Skeletal muscle satellite cell (primary cell): ENCODE results near the gene FIGLA.
"Not testable (repeated sequence)": the region's sequence is repeated elsewhere in the genome, so short reads cannot be mapped to it uniquely, and the experiment has no call there.

Experiments
- H3K27me3 ChIP-seq: 2 replicates; pipeline ENCODE4 v1.7.0; 2013; ENCODE audit warnings: low read length; ENCODE audit not compliant: control insufficient read depth, insufficient read depth
- H3K36me3 ChIP-seq: 2 replicates; pipeline ENCODE4 v1.7.0; 2013; ENCODE audit warnings: mild to moderate bottlenecking, control low read depth, low read length; ENCODE audit not compliant: insufficient read depth
- H3K4me1 ChIP-seq: 2 replicates; pipeline ENCODE4 v1.7.0; 2013; ENCODE audit warnings: low read length; ENCODE audit not compliant: control insufficient read depth, insufficient read depth
- H3K4me2 ChIP-seq: 2 replicates; pipeline ENCODE4 v1.7.0; 2013; ENCODE audit warnings: mild to moderate bottlenecking, low read length
- H3K4me3 ChIP-seq: 2 replicates; pipeline ENCODE4 v1.7.0; 2013; ENCODE audit warnings: low read length
- H3K9ac ChIP-seq: 2 replicates; pipeline ENCODE4 v1.7.0; 2013; ENCODE audit warnings: mild to moderate bottlenecking, low read depth, low read length, moderate library complexity
- H3K9me3 ChIP-seq: replicated peaks from 2 replicates; pipeline ENCODE4 v1.7.0; 2013; ENCODE audit warnings: mild to moderate bottlenecking, control low read depth, low read length

The FIGLA gene

DNA sequence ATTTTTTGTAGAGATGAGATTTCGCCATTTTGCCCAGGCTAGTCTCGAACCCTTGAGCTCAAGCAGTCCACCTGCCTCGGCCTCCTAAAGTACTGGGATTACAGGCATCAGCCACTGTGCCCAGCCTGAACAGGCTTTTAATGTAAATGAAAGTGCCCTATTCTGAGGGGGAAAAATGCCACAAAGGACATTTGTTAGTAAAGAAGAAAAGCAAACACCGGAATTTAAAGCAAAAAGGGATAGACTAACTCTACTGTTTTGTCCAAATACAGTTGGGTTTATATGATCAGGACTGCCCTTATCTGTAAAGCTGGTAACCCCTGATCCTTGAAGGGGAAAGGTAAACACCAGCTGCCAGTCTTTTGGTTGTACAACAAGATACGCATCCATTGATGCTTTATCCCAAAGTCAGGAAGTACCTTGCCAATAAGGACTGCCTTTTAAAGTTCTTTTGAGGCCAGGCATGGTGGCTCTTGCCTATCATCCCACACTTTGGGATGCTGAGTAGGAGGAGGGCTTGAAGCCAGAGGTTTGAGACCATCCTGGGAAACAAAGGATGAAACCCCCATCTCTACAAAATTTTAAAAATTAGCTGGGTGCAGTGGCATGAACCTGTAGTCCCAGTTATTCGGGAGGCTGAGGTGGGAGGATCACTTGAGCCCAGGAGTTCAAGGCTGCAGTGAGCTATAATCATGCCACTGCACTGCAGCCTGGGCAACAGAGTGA, 16.8 kb upstream of the FIGLA start:
- no peaks in the 10 kb centered on the region for H3K9me3 ChIP-seq
- H3K9ac ChIP-seq: no peak overlapping the region
- peaks cover 25% of the 10 kb centered on the region for H3K27me3 ChIP-seq
- H3K4me1 ChIP-seq: no peaks in the 10 kb centered on the region
- no peaks in the 10 kb centered on the region for H3K36me3 ChIP-seq
- H3K4me2 ChIP-seq: no peak overlapping the region
- H3K4me3 ChIP-seq: no peak overlapping the region

GRCh38 chr2:70806620-70807019, 16.2 kb upstream of the FIGLA start:
- Histone ChIP-seq H3K4me1 (no peaks in the 10 kb centered on the region), H3K4me3 (no peak overlapping the region), H3K9ac (no peak overlapping the region), H3K27me3 (peaks cover 28% of the 10 kb centered on the region), H3K9me3 (no peaks in the 10 kb centered on the region), H3K4me2 (no peak overlapping the region), H3K36me3 (no peaks in the 10 kb centered on the region)

DNA sequence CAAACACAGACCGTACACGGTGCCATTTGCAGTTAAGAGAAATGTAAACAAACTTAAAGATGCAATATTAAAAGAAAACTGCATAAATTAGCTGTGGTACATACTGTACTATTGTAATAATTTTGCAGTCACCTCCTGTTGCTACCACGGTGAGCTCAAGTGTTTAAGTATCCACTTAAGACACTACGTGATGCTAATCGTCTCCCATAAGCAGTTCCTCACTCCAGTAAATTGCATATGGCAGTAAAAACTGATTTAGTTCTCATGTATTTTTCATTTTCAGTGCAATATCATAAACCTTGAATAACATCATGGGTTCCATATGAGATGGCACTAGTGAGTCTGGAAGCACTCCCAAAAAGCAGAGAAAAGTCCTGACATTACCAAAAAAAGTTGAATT, 15.6 kb upstream of the FIGLA start:
- Histone ChIP-seq H3K4me2 (no peak overlapping the region), H3K4me1 (no peaks in the 10 kb centered on the region), H3K9me3 (no peaks in the 10 kb centered on the region), H3K9ac (no peak overlapping the region), H3K36me3 (no peaks in the 10 kb centered on the region), H3K4me3 (no peak overlapping the region), H3K27me3 (peaks cover 27% of the 10 kb centered on the region)

GRCh38 chr2:70801607-70802263, 11.3 kb upstream of the FIGLA start:
- H3K4me1 ChIP-seq: no peaks in the 10 kb centered on the region
- peaks cover 16% of the 10 kb centered on the region for H3K27me3 ChIP-seq
- H3K36me3 ChIP-seq: no peaks in the 10 kb centered on the region
- H3K9me3 ChIP-seq: no peaks in the 10 kb centered on the region
- H3K4me3 ChIP-seq: no peak overlapping the region
- H3K4me2 ChIP-seq: no peak overlapping the region
- H3K9ac ChIP-seq: no peak overlapping the region

DNA sequence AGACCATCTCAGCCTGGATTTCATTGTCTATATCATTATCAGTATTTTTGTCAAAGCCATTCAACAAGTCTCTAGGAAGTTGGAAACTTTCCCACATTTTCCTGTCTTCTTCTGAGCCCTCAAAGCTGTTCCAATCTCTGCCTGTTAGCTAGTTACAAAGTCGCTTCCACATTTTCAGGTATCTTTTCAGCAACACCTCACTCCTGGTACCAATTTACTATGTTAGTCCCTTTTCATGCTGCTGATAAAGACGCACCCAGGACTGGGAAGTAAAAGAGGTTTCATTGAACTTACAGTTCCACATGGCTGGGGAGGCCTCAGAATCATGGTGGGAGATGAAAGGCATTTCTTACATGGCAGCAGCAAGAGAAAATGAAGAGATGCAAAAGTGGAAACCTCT, 9.3 kb upstream of the FIGLA start:
- Histone ChIP-seq H3K9me3 (no peaks in the 10 kb centered on the region), H3K4me3 (no peak overlapping the region), H3K9ac (no peak overlapping the region), H3K4me1 (no peaks in the 10 kb centered on the region), H3K27me3 (peaks cover 16% of the 10 kb centered on the region), H3K36me3 (no peaks in the 10 kb centered on the region), H3K4me2 (no peak overlapping the region)

- peaks cover 19% of the 10 kb centered on the region for H3K27me3 ChIP-seq
- not testable (repeated sequence) for H3K36me3 ChIP-seq, H3K9me3 ChIP-seq, H3K4me3 ChIP-seq, H3K9ac ChIP-seq, H3K4me1 ChIP-seq, H3K4me2 ChIP-seq
These were observed 7.6 kb upstream of the FIGLA start for GRCh38 chr2:70797996-70798395.

DNA sequence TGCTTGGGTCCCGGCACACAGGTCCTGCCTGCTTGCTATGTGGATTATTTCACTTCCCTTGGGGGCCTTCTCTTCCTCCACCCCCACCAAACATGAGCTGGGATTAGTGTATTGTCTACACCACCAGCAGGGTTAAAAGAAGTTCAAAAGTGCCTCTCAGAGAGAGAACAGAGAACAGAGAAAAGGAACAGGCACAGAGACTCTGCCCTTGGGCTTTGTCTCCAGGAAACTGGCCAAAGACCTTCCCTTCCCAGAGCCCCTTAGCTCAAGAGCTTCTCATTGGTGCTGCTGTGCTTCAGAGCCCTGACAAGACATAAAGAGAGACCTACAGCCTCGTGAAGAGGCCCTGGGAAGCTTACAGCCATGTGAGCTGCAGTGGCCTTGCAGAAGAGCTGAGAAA, 7.1 kb upstream of the FIGLA start:
- Histone ChIP-seq H3K4me3 (no peak overlapping the region), H3K9ac (no peak overlapping the region), H3K27me3 (peaks cover 19% of the 10 kb centered on the region), H3K9me3 (no peaks in the 10 kb centered on the region), H3K36me3 (no peaks in the 10 kb centered on the region), H3K4me2 (no peak overlapping the region), H3K4me1 (no peaks in the 10 kb centered on the region)

DNA sequence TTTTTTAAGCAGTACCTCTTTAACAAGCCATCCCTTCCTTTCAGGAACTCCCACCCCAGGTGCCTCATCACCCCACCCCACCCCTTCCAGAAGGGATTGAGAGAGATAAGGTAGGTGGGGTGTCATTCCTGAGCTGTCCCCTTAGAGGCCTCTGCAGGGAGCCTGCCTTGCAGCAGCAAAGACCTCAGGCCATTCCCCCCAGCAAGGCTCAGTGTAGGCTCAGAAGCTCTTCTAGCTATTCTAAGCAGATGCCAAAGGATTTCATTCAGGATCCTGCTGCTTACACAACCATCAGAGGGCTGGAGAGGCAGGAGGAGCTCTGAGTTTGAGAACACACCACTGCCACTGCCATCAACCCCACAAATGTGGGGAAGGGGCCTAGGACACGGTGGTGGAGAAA, 5.8 kb upstream of the FIGLA start:
- Histone ChIP-seq H3K9me3 (no peaks in the 10 kb centered on the region), H3K4me2 (no peak overlapping the region), H3K36me3 (no peaks in the 10 kb centered on the region), H3K27me3 (peaks cover 21% of the 10 kb centered on the region), H3K4me3 (no peak overlapping the region), H3K9ac (no peak overlapping the region), H3K4me1 (no peaks in the 10 kb centered on the region)

DNA sequence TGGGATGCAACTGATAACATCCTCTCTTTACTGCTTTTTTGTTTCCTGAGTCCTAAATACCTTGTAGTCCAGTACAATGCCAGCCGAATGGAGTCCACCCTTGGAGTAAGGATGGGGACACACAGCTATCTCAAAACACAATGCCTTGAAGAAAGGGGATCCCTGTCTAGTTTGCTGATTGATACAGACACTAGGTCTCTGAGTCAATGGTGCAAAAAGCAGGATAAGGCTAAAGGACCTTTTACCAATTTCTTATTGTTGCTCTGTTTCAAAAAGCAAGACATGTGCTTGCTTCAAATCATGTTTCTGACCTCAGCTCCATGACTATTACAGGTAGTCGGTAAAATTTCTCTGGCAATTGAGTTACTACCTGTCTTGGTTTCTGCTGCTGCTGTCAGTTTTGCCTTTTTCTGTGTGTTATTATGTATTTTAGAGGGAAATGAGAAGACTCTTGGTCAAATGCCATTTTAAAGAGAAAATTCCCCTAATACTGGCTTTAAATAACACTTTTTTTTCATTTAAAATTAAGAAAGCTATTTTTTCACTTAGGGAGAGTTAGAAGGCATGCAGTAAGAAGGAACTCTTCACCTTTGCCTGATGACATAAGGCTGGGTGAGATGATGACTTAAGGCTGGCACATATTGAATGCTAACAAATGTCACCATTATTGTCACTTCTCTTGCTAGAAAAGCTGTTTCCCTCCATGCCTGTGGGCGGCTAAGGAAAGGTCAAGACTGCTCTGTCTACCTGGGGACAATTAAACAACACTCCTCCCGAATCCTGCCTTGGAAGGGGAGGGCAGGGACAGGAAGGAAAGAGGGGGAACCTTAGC, 4.9 kb upstream of the FIGLA start:
- Histone ChIP-seq H3K4me1 (no peaks in the 10 kb centered on the region), H3K4me2 (no peak overlapping the region), H3K27me3 (peaks cover 30% of the 10 kb centered on the region)

DNA sequence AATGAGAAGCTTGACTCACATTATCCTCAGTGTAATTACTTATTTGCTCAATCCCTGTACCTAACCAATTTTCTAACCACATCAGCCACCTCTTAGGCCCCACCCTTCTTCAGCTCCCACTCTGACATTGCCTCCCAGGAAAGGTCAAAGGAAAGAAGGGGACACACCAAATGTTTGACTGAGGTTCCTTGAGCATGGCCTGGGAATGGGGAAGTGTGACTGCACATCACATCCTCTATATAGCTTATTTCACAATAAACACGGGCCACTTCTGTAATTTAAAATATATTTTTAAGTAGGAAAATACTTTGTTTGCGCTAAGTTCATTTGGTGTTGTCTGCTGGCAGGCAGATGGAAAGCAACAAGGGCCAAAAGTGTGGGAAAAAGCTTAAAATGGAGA, 3.0 kb upstream of the FIGLA start:
- H3K27me3 ChIP-seq: peaks cover 48% of the 10 kb centered on the region
- H3K36me3 ChIP-seq: no peaks in the 10 kb centered on the region

More for the DNA sequence above, 4.9 kb upstream of the FIGLA start:
- H3K9ac ChIP-seq: no peak overlapping the region
- no peaks in the 10 kb centered on the region for H3K36me3 ChIP-seq
- H3K9me3 ChIP-seq: no peaks in the 10 kb centered on the region
- no peak overlapping the region for H3K4me3 ChIP-seq

GRCh38 chr2:70789304-70790135, 923 bp downstream of the FIGLA start:
- peak overlapping the region; percentile 73 for H3K4me2 ChIP-seq
- no peaks in the 10 kb centered on the region for H3K36me3 ChIP-seq
- H3K9ac ChIP-seq: no peak overlapping the region
- H3K4me1 ChIP-seq: peaks cover 4% of the 10 kb centered on the region
- peak overlapping the region; percentile 49 for H3K4me3 ChIP-seq
- H3K9me3 ChIP-seq: no peaks in the 10 kb centered on the region
- H3K27me3 ChIP-seq: peaks cover 60% of the 10 kb centered on the region

More for the DNA sequence above, 3.0 kb upstream of the FIGLA start:
- Histone ChIP-seq H3K4me1 (peaks cover 4% of the 10 kb centered on the region), H3K4me2 (no peak overlapping the region), H3K9ac (no peak overlapping the region), H3K9me3 (no peaks in the 10 kb centered on the region), H3K4me3 (no peak overlapping the region)
